OCI-M2 (cell line): Measurements from ENCODE around the gene NUDT22.
A peak's percentile ranks its signal among the peaks of the same experiment; 100 is the strongest.

ENCODE experiments used
- DNase-seq: peaks from one replicate; lab custom pipeline; 2025; ENCODE audit not compliant: unreplicated experiment; lab: John Stamatoyannopoulos, UW

NUDT22 gene

GRCh38 chr11:64268893-64269539 lies 42.9 kb downstream of the NUDT22 start:
- no peak for DNase-seq

DNA sequence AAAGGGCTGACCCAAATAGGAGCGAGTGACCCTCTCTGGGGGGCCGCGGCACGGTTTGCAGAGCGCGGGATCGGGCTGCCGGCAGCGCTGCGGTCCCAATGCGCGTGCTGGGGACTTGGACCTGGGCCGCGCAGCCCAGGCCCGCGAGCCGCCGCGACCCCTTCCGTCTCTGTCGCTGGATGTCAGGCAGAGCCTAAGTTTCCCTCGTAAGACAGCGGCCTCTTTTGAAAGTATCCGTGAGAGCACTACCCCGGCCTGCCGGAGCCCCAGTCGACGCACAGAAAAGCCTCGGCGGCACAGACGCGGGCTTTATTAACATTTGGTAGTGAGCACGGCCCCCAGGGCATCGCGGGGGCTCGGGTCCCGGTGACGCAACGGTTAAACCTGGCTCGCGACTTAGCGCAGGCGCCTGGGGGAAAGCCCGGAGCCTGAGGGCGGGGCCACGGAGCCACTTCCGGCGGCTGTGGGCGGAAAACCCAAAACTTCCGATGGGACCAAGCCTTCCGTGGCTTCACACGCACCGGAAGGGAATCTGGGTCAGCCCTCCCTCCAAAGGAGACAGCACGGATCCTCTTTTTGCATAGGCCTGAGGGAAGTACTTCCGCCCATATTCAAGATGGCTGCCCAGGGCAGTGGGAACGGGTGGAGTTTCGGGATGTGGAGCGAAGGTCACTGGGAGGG lies 43.6 kb downstream of the NUDT22 start:
- DNase-seq: peak; percentile 76

GRCh38 chr11:64275031-64275800 lies 49.1 kb downstream of the NUDT22 start:
- no peak for DNase-seq

GRCh38 chr11:64275841-64276240 lies 49.8 kb downstream of the NUDT22 start:
- no peak for DNase-seq

DNA sequence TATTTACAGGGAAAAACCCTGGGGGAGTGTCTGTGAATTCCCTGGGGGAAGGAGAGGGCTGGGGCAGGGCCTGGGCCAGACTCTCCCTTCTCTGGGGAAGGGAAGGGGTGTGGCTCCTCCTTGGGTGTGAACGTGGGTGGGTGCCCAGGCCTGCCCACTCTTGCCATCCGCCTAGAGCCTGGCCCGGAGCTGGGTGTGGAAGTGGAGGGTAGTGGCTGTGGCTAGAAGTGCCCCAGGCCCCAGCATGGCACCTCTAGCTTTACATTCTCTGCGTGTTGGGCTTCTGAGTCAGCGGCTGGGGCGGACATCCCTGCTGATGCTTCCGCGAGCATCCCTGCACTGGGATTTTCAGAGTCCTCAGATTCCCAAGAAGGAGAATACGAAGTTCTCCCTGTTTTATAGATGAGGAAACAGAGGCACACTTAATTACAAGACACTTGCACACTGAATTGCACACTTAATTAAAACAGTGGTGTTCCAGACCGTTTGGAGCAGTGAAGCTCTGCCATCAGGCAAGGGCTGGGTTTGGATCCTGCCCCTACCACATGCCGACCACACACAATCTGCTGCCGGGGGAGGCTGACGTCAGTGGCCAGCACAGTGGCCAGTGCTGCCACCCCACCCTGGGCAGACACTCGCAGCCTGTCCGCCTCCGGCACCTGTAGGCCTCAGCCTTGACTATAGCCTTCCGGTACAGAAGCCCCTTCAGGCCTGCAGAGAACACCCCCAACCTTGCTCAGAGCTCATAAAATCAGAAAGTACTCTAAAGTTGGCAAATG lies 50.8 kb downstream of the NUDT22 start:
- DNase-seq: no peak

DNA sequence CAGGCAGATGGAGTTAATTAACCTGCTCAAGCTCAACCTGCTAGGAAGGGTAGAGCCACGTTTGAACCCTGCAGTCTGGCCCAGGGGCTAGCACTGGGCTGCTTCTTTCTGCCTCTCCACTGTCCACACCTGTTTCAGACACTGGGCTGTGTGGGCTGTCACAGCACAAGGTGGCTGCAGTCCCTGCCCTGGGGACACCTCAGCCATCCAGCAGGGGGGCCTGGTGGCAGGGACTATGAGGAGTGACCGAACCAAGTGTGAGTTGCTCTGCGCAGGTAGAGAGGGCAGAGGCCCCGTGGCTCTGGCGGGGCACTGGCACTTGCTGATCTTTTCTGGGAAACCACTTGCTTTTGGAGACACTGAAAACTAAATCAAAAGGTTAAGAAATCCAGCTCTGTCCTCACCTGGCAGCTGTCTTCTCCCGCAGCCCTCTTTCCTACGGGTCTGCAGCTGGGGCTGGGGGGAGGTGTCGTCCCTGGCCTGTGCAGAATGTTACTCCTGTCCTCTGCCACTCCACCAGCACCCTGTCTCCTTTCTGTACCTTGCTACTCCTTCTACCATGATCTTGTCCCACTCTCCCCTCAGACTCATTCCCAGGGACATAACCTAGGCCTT lies 52.6 kb downstream of the NUDT22 start:
- DNase-seq: no peak
